ENCODE data around the gene KRTAP10-1. TPM values are rescaled to one million over a fixed set of nuclear protein-coding genes. Genes with fewer than 3 reads are reported as not detected.

Gene KRTAP10-1
- total RNA-seq, 4 donors from 2014 or later, result not detected

DNA sequence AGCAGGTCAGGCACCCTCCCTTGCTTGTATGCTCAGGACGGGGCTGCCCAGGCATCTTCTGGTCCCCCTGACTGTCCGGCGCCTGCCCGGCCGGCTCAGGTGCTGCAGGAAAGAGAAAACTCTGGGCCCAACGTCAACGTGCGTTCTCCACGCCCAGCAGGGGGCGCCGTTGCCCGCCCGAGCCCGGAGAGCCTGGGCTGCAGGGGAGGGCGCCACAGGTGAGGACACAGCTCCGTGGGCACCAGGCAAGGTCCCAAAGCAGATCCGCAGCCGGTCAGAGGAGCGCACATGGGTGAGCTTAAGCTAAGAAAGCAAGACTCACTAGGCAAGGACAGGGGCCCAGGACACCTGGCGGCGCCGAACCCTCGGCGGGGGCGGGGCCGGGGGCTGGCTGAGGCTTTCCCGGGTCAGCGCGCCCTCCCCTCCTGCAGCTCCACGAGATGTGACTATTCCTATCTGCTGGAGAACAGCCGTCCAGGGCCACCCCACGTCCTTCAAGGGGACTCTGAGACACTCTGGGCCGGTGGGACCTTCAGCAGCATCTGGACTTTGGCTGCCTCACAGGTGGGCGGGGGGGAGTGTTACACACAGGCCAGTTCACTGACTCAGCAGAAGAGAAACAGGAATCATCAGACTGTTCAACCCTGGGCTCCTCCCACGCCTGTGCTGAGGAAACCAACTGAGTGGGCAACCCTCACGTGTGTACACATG, 29.3 kb downstream of the KRTAP10-1 start:
- no peak for DNase-seq (ENCODE audit: extremely low spot score)
- Histone ChIP-seq H3K27me3 (peaks cover 0 to 64% (median 0%) of the 10 kb centered on the region in 4 donors), H3K9me3 (no peaks in the 10 kb centered on the region), H3K4me3 (peak overlapping the region in 2 of 4 donors; percentile 7 to 16), H3K27ac (replicated peaks in 1 of 4) (no peak overlapping the region), H3K36me3 (no peaks in the 10 kb centered on the region), H3K4me1 (peaks cover 7 to 10% (median 8%) of the 10 kb centered on the region in 4 donors)
- 21% methylated on average over 16 of the region's 36 CpGs for WGBS
- no peak for TF ChIP-seq EP300 (IDR thresholded peaks at IDR 0.05)
- no peak for TF ChIP-seq POLR2A (IDR thresholded peaks at IDR 0.05; ENCODE audit: low read depth)
- peak; percentile 70 to 75 (median 71) for TF ChIP-seq CTCF (IDR thresholded peaks at IDR 0.05)
- peak in 1 of 2 donors; percentile 22 for TF ChIP-seq POLR2AphosphoS5 (IDR thresholded peaks at IDR 0.05)
- intact Hi-C loops (cut with DNase I), result loop anchor here (2.0 kb wide), 1 partner anchor 282 kb away; no protein-coding TSS in a partner anchor

- no peak for DNase-seq (ENCODE audit: extremely low spot score)
- H3K27ac ChIP-seq (replicated peaks in 1 of 4), result no peak overlapping the region
- H3K4me1 ChIP-seq, result peaks cover 7 to 10% (median 8%) of the 10 kb centered on the region in 4 donors
- peaks cover 0 to 69% (median 0%) of the 10 kb centered on the region in 4 donors for H3K27me3 ChIP-seq
- no peaks in the 10 kb centered on the region for H3K36me3 ChIP-seq
- no peaks in the 10 kb centered on the region for H3K9me3 ChIP-seq
- no peak for TF ChIP-seq POLR2A (IDR thresholded peaks at IDR 0.05; ENCODE audit: low read depth)
- no peak for TF ChIP-seq CTCF (IDR thresholded peaks at IDR 0.05)
- TF ChIP-seq EP300 (IDR thresholded peaks at IDR 0.05), result no peak
- no peak for TF ChIP-seq POLR2AphosphoS5 (IDR thresholded peaks at IDR 0.05)
- WGBS, result 69% methylated on average over 17 of the region's 18 CpGs
- H3K4me3 ChIP-seq, result no peak overlapping the region
- intact Hi-C loops (cut with DNase I), result loop anchor here (2.0 kb wide), 1 partner anchor 283 kb away; no protein-coding TSS in a partner anchor
These were observed 29.9 kb downstream of the KRTAP10-1 start for GRCh38 chr21:44510109-44510507.

DNA sequence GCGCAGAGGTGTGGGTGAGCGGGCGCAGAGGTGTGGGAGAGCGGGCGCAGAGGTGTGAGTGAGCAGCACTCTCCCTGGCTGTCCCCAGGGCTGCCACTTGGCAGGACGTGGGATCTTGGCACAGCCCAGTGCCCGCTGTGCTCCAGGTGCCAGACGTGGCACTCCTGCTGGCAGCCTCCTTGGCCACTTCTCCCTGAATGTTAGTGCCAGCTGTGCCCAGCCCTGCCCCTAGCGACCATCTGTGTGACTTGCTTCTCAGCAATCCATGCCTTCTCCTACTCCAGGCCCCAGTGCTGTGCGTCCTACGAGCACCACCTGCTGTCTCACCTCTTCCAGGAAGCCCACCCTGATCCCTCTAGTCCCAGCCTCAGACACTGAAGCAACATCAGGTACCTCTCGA, 30.5 kb downstream of the KRTAP10-1 start:
- no peak for DNase-seq (ENCODE audit: extremely low spot score)
- no peak for TF ChIP-seq POLR2AphosphoS5 (IDR thresholded peaks at IDR 0.05)
- no peak for TF ChIP-seq POLR2A (IDR thresholded peaks at IDR 0.05; ENCODE audit: low read depth)
- TF ChIP-seq EP300 (IDR thresholded peaks at IDR 0.05), result no peak
- TF ChIP-seq CTCF (IDR thresholded peaks at IDR 0.05), result no peak
- intact Hi-C loops (cut with DNase I), result no loop called here

GRCh38 chr21:44508711-44509445, 31.1 kb downstream of the KRTAP10-1 start:
- peaks cover 0 to 70% (median 0%) of the 10 kb centered on the region in 4 donors for H3K27me3 ChIP-seq
- peaks cover 7 to 10% (median 8%) of the 10 kb centered on the region in 4 donors for H3K4me1 ChIP-seq
- no peaks in the 10 kb centered on the region for H3K36me3 ChIP-seq
- intact Hi-C loops (cut with DNase I), result no loop called here
- H3K4me3 ChIP-seq, result no peak overlapping the region
- no peak for TF ChIP-seq POLR2AphosphoS5 (IDR thresholded peaks at IDR 0.05)
- no peaks in the 10 kb centered on the region for H3K9me3 ChIP-seq
- H3K27ac ChIP-seq (replicated peaks in 1 of 4), result no peak overlapping the region
- DNase-seq (ENCODE audit: extremely low spot score), result no peak
- 82% methylated on average over 18 of the region's 30 CpGs for WGBS

More for the DNA sequence above, 30.5 kb downstream of the KRTAP10-1 start:
- Histone ChIP-seq H3K27me3 (peaks cover 0 to 69% (median 0%) of the 10 kb centered on the region in 4 donors), H3K9me3 (no peaks in the 10 kb centered on the region), H3K27ac (replicated peaks in 1 of 4) (no peak overlapping the region), H3K4me1 (peaks cover 7 to 10% (median 8%) of the 10 kb centered on the region in 4 donors), H3K36me3 (no peaks in the 10 kb centered on the region), H3K4me3 (no peak overlapping the region)
- 79% methylated on average over 12 of the region's 12 CpGs for WGBS

DNA sequence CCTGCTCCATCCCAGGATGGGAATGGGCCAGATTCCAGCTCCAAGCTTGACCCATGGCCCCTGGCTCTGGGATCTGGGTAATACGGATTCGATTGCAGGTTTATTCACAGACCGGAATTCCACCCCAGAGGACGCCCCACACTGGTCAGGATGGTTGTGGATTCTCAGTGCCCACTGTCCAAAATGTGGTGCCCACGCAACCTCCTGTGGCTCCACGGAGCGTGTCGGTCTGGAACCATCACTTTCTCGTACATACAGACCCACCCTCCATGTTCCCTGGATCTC, 31.6 kb downstream of the KRTAP10-1 start:
- intact Hi-C loops (cut with DNase I), result no loop called here
- TF ChIP-seq POLR2A (IDR thresholded peaks at IDR 0.05; ENCODE audit: low read depth), result no peak
- no peak for TF ChIP-seq CTCF (IDR thresholded peaks at IDR 0.05)
- TF ChIP-seq EP300 (IDR thresholded peaks at IDR 0.05), result no peak
- Histone ChIP-seq H3K27ac (replicated peaks in 1 of 4) (no peak overlapping the region), H3K4me1 (peaks cover 7 to 10% (median 8%) of the 10 kb centered on the region in 4 donors), H3K36me3 (no peaks in the 10 kb centered on the region), H3K4me3 (no peak overlapping the region), H3K9me3 (no peaks in the 10 kb centered on the region), H3K27me3 (peaks cover 0 to 75% (median 0%) of the 10 kb centered on the region in 4 donors)
- 67% methylated on average over 5 of the region's 9 CpGs for WGBS
- no peak for DNase-seq (ENCODE audit: extremely low spot score)
